HG03520 (cell line): ENCODE measurements around the gene RBMS3.
"Not testable (repeated sequence)": the region's sequence is repeated elsewhere in the genome, so short reads cannot be mapped to it uniquely, and the experiment has no call there.

Source experiments
- ATAC-seq: cut with Tn5 transposase; IDR thresholded peaks from one replicate; pipeline ENCODE4 v1.9.1; 2021; ENCODE audit warnings: mild to moderate bottlenecking, moderate library complexity; ENCODE audit not compliant: unreplicated experiment

The RBMS3 gene

GRCh38 chr3:29280404-29281093 is at the start of gene RBMS3:
TSS of gene RBMS3 (plus strand) at chr3:29281071.
- peak; percentile 42 for ATAC-seq

GRCh38 chr3:29233126-29233525 is 47.7 kb upstream of the RBMS3 start:
- not testable (repeated sequence) for ATAC-seq

GRCh38 chr3:29236146-29236840 is 44.6 kb upstream of the RBMS3 start:
- no peak for ATAC-seq

GRCh38 chr3:29239376-29239775 is 41.5 kb upstream of the RBMS3 start:
- no peak for ATAC-seq

GRCh38 chr3:29240248-29240647 is 40.6 kb upstream of the RBMS3 start:
- ATAC-seq: no peak

- no peak for ATAC-seq
These were observed 40.0 kb upstream of the RBMS3 start for GRCh38 chr3:29240887-29241286.

GRCh38 chr3:29241855-29242254 is 39.0 kb upstream of the RBMS3 start:
- no peak for ATAC-seq

GRCh38 chr3:29242296-29242695 is 38.6 kb upstream of the RBMS3 start:
- no peak for ATAC-seq

- ATAC-seq: no peak
These were observed 35.4 kb upstream of the RBMS3 start for GRCh38 chr3:29245441-29245840.

GRCh38 chr3:29247088-29247745 is 33.7 kb upstream of the RBMS3 start:
- ATAC-seq: no peak

- ATAC-seq: no peak
These were observed 31.0 kb upstream of the RBMS3 start for GRCh38 chr3:29249829-29250345.

GRCh38 chr3:29255854-29256696 is 24.8 kb upstream of the RBMS3 start:
- no peak for ATAC-seq

- no peak for ATAC-seq
These were observed 22.7 kb upstream of the RBMS3 start for GRCh38 chr3:29258161-29258560.

GRCh38 chr3:29261119-29261518 is 19.8 kb upstream of the RBMS3 start:
- no peak for ATAC-seq

GRCh38 chr3:29263476-29263875 is 17.4 kb upstream of the RBMS3 start:
- ATAC-seq: no peak

GRCh38 chr3:29265509-29266072 is 15.3 kb upstream of the RBMS3 start:
- no peak for ATAC-seq

GRCh38 chr3:29267226-29267625 is 13.6 kb upstream of the RBMS3 start:
- no peak for ATAC-seq

GRCh38 chr3:29268651-29269050 is 12.2 kb upstream of the RBMS3 start:
- ATAC-seq: no peak

GRCh38 chr3:29270752-29271151 is 10.1 kb upstream of the RBMS3 start:
- ATAC-seq: no peak

GRCh38 chr3:29271475-29271874 is 9.4 kb upstream of the RBMS3 start:
- ATAC-seq: no peak

- no peak for ATAC-seq
These were observed 6.2 kb upstream of the RBMS3 start for GRCh38 chr3:29274667-29275066.
